Activated B cell treated with CpG ODN at 0.5 μM for 24 hours (primary cell): ENCODE results near the gene IRAK1. TPM values are rescaled to one million over a fixed set of nuclear protein-coding genes. Genes with fewer than 3 reads are reported as not detected.

Experiments used
- ATAC-seq: fragments of 200-7000 bp; cut with Tn5 transposase; one replicate; pipeline ENCODE4 v1.10.0; 2021; ENCODE audit warnings: low read depth, mild to moderate bottlenecking, moderate library complexity
- CTCF ChIA-PET: fragments of 350-600 bp; sonication (Branson Sonifier 250); formaldehyde crosslinking; loops from one replicate; lab custom pipeline; 2021; ENCODE audit warnings: antibody characterized with exemption; lab: Charles Lee
- POLR2A ChIA-PET: fragments of 350-600 bp; sonication (Branson Sonifier 250); formaldehyde crosslinking; loops from one replicate; lab custom pipeline; 2021; ENCODE audit warnings: antibody characterized with exemption; lab: Charles Lee
- DNase-seq: peaks from one replicate; pipeline ENCODE4 v3.0.0; 2022
- H3K27ac Mint-ChIP-seq: one replicate; pipeline ENCODE4 v1.8.0; 2020; ENCODE audit warnings: mixed read lengths
- H3K27me3 Mint-ChIP-seq: one replicate; pipeline ENCODE4 v1.8.0; 2021; ENCODE audit warnings: mixed read lengths
- H3K36me3 Mint-ChIP-seq: one replicate; pipeline ENCODE4 v1.8.0; 2021; ENCODE audit warnings: low read depth, mixed read lengths
- H3K4me1 Mint-ChIP-seq: one replicate; pipeline ENCODE4 v1.8.0; 2021; ENCODE audit warnings: mixed read lengths
- H3K4me3 Mint-ChIP-seq: one replicate; pipeline ENCODE4 v1.8.0; 2020; ENCODE audit warnings: mild to moderate bottlenecking, mixed read lengths
- H3K9me3 Mint-ChIP-seq: one replicate; pipeline ENCODE4 v1.8.0; 2020; ENCODE audit warnings: mixed read lengths
- CTCF ChIP-seq: fragments of 200-600 bp; IDR thresholded peaks from one replicate; pipeline ENCODE4 v1.8.0; 2022; ENCODE audit warnings: antibody characterized with exemption, mild to moderate bottlenecking
- intact Hi-C: fragments of 100-400 bp; cut with micrococcal nuclease; formaldehyde crosslinking; loops from one replicate; pipeline ENCODE4 v1.15.1; 2024
- total RNA-seq: library from RNA; stranded (reverse); gene quantifications from 2 replicates; pipeline ENCODE4 v1.2.3, GENCODE V29; 2022

Gene IRAK1
- total RNA-seq, 1 donor from 2014 or later: 146 TPM

DNA sequence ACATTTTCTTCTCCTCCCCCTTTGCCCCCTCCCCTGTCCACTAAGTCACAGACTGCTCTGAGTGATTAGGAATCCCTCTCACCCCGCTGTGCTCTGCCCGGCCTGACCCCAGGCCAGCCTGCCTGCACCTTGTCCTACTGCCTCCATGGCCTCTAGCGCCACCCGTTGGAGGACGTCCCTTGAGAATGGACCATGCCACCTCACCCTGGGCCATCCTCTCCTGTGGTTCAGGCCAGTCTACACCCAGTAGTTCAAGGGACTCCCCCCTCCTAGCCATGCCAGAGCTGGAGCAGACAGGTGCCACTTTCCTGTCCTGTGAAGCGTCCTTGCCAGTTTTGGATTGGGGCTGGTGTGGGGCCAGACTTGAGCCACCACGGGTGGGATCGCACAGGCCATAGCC lies 9.7 kb upstream of the IRAK1 start:
- CTCF ChIA-PET: interaction anchor here (1.4 kb wide), 1 partner anchor 16 kb away, joined by 5 read pairs; no protein-coding TSS in a partner anchor
- Mint-ChIP-seq H3K9me3 (no peaks in the 10 kb centered on the region), H3K4me3 (no peak overlapping the region), H3K36me3 (peaks cover 47% of the 10 kb centered on the region), H3K4me1 (no peaks in the 10 kb centered on the region), H3K27me3 (no peaks in the 10 kb centered on the region), H3K27ac (no peak overlapping the region)
- DNase-seq: no peak
- no peak for ATAC-seq
- no peak for TF ChIP-seq CTCF
- intact Hi-C loops: no loop called here
- POLR2A ChIA-PET: no interaction called here

- CTCF ChIA-PET: no interaction called here
- Mint-ChIP-seq H3K36me3 (peaks cover 47% of the 10 kb centered on the region), H3K4me1 (no peaks in the 10 kb centered on the region), H3K27ac (no peak overlapping the region), H3K9me3 (no peaks in the 10 kb centered on the region), H3K4me3 (no peak overlapping the region), H3K27me3 (no peaks in the 10 kb centered on the region)
- intact Hi-C loops: no loop called here
- no peak for TF ChIP-seq CTCF
- POLR2A ChIA-PET: no interaction called here
- no peak for DNase-seq
- ATAC-seq: no peak
Measured at GRCh38 chrX:154028502-154029184, 8.9 kb upstream of the IRAK1 start.

- H3K4me1 Mint-ChIP-seq: peaks cover 2% of the 10 kb centered on the region
- ATAC-seq: no peak
- H3K27me3 Mint-ChIP-seq: no peaks in the 10 kb centered on the region
- CTCF ChIA-PET: no interaction called here
- H3K9me3 Mint-ChIP-seq: no peaks in the 10 kb centered on the region
- POLR2A ChIA-PET: interaction anchor here (0.5 kb wide), 1 partner anchor 20 kb away, joined by 4 read pairs; no protein-coding TSS in a partner anchor
- H3K36me3 Mint-ChIP-seq: peaks cover 50% of the 10 kb centered on the region
- no peak overlapping the region for H3K27ac Mint-ChIP-seq
- no peak for TF ChIP-seq CTCF
- no peak for DNase-seq
- intact Hi-C loops: no loop called here
- H3K4me3 Mint-ChIP-seq: no peak overlapping the region
Measured at GRCh38 chrX:154027986-154028385, 8.3 kb upstream of the IRAK1 start.

GRCh38 chrX:154027022-154027402 lies 7.3 kb upstream of the IRAK1 start:
- no peak for ATAC-seq
- ChIA-PET CTCF (no interaction called here), POLR2A (no interaction called here)
- TF ChIP-seq CTCF: no peak
- H3K9me3 Mint-ChIP-seq: no peaks in the 10 kb centered on the region
- peaks cover 2% of the 10 kb centered on the region for H3K4me1 Mint-ChIP-seq
- no peak overlapping the region for H3K27ac Mint-ChIP-seq
- no peak overlapping the region for H3K4me3 Mint-ChIP-seq
- intact Hi-C loops: no loop called here
- no peak for DNase-seq
- H3K27me3 Mint-ChIP-seq: no peaks in the 10 kb centered on the region
- H3K36me3 Mint-ChIP-seq: peaks cover 46% of the 10 kb centered on the region

DNA sequence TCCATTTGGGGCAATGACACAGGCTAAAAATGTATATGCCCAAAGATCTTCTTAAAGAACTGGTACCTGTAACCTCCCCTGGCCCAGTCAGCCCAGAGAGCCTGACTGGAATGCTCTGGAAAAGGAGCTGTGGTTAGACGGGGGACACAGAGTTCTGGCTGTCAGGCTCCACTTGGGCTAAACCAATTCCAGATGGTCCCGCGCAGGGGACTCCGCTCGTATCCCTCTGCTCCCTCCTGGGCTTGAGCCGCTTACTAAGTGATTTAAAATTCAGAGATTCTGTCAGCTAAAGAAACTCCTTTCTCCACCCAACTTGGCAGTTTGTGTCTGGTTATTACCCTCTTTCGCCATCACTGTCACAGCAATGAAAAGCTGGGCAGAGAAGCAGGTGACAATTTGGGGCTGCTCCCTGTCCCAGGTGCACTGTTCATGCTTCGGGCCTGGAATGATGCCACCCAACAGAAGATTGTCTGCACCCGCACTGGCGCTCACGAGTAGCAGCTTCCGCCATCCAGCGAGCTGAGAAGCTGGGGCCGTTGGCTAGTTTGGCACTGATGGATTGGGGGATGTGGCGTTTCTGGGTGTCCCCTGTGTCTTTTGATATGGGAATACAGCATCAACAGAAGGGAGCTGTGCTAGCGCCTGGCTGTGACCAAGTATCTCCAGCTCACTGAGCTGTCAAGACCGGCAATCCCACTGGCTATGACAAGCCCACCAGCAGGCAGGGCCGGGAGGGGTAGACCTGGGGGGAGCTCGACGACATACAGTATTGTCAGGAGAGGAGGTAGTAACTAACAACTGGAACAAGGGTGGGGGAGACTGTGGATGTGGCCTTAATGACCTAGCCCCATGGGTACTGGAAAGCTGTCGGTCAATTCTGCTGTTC lies 6.7 kb upstream of the IRAK1 start:
- no peak for TF ChIP-seq CTCF
- peaks cover 39% of the 10 kb centered on the region for H3K36me3 Mint-ChIP-seq
- peaks cover 2% of the 10 kb centered on the region for H3K4me1 Mint-ChIP-seq
- CTCF ChIA-PET: no interaction called here
- no peak overlapping the region for H3K27ac Mint-ChIP-seq
- H3K27me3 Mint-ChIP-seq: no peaks in the 10 kb centered on the region
- POLR2A ChIA-PET: no interaction called here
- H3K4me3 Mint-ChIP-seq: no peak overlapping the region
- DNase-seq (no peak), ATAC-seq (no peak)
- no peaks in the 10 kb centered on the region for H3K9me3 Mint-ChIP-seq
- intact Hi-C loops: no loop called here
